ENCODE measurements around the gene MGMT.

MGMT gene

DNA sequence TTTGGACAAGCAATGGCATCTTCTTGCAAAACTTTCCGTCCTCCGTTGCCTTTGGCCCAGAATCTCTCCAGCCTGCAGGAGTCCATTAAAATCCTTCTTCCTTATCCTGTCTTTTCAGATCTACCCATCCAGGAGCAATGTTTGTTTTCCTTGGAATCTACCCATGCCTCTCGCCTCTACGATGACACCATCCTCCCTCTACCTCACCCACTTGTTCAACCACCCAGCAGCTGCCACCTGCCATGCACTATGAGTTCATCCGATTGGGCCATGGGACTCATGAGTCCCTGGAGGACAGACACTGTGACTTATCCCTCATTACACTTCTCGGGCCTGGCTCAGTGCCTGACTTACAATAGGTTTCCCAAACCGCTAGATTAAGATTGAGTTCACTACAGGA is 26.8 kb upstream of the MGMT start:
- Histone ChIP-seq H3K27ac (ENCODE audit: low read depth in 2 of 2, low read length in 2 of 2) (no peak overlapping the region), H3K4me3 (ENCODE audit: low read length in 2 of 2) (no peak overlapping the region), H3K4me1 (ENCODE audit: control insufficient read depth in 2 of 2, insufficient read depth in 2 of 2, low read length in 2 of 2) (no peaks in the 10 kb centered on the region), H3K9me3 (ENCODE audit: control insufficient read depth in 2 of 2, low read length in 2 of 2) (no peaks in the 10 kb centered on the region), H3K9ac (ENCODE audit: low read depth in 1 of 2, low read length in 2 of 2) (no peak overlapping the region), H3K27me3 (ENCODE audit: control insufficient read depth in 2 of 2, insufficient read depth in 2 of 2, low read length in 2 of 2) (no peaks in the 10 kb centered on the region), H3K36me3 (ENCODE audit: control insufficient read depth in 2 of 2, insufficient read depth in 2 of 2, low read length in 2 of 2) (no peaks in the 10 kb centered on the region)

DNA sequence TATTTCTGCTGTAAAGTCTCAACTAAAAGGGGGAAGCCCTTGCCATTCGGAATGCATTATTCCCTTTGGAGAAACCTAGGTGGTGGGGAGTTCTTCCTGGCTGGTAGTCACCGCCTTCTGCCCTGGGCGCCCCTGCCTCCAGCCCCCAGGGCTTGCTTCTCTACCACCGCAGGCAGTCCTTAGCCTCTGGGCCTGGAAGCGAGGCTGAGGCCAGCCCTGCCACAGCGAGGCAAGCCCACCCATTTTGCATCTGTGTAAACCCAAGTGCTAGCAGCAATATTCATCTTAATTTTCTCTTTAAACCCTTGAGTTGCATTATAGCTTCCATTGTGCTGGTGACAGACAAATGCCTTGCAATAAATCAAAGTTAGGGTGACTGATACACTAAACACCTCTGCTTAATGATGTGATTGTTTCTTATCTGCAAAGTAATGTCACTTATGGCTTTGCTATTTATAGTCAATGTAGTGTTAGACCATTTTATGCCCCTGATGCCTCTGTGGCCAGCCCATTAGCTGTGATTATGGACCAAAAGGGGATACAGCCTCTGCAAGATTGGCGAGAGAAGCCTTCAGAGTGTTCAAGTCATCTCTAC is 26.2 kb upstream of the MGMT start:
- no peaks in the 10 kb centered on the region for H3K27me3 ChIP-seq (ENCODE audit: control insufficient read depth in 2 of 2, insufficient read depth in 2 of 2, low read length in 2 of 2)
- H3K4me3 ChIP-seq (ENCODE audit: low read length in 2 of 2): no peak overlapping the region
- no peaks in the 10 kb centered on the region for H3K36me3 ChIP-seq (ENCODE audit: control insufficient read depth in 2 of 2, insufficient read depth in 2 of 2, low read length in 2 of 2)
- H3K27ac ChIP-seq (ENCODE audit: low read depth in 2 of 2, low read length in 2 of 2): no peak overlapping the region
- H3K4me1 ChIP-seq (ENCODE audit: control insufficient read depth in 2 of 2, insufficient read depth in 2 of 2, low read length in 2 of 2): no peaks in the 10 kb centered on the region
- no peak overlapping the region for H3K9ac ChIP-seq (ENCODE audit: low read depth in 1 of 2, low read length in 2 of 2)
- H3K9me3 ChIP-seq (ENCODE audit: control insufficient read depth in 2 of 2, low read length in 2 of 2): no peaks in the 10 kb centered on the region

GRCh38 chr10:129441372-129442009 is 25.6 kb upstream of the MGMT start:
- Histone ChIP-seq H3K4me1 (ENCODE audit: control insufficient read depth in 2 of 2, insufficient read depth in 2 of 2, low read length in 2 of 2) (no peaks in the 10 kb centered on the region), H3K4me3 (ENCODE audit: low read length in 2 of 2) (no peak overlapping the region), H3K27me3 (ENCODE audit: control insufficient read depth in 2 of 2, insufficient read depth in 2 of 2, low read length in 2 of 2) (no peaks in the 10 kb centered on the region), H3K27ac (ENCODE audit: low read depth in 2 of 2, low read length in 2 of 2) (no peak overlapping the region), H3K36me3 (ENCODE audit: control insufficient read depth in 2 of 2, insufficient read depth in 2 of 2, low read length in 2 of 2) (no peaks in the 10 kb centered on the region), H3K9me3 (ENCODE audit: control insufficient read depth in 2 of 2, low read length in 2 of 2) (no peaks in the 10 kb centered on the region), H3K9ac (ENCODE audit: low read depth in 1 of 2, low read length in 2 of 2) (no peak overlapping the region)

- no peaks in the 10 kb centered on the region for H3K36me3 ChIP-seq (ENCODE audit: control insufficient read depth in 2 of 2, insufficient read depth in 2 of 2, low read length in 2 of 2)
- H3K9ac ChIP-seq (ENCODE audit: low read depth in 1 of 2, low read length in 2 of 2): no peak overlapping the region
- no peak overlapping the region for H3K4me3 ChIP-seq (ENCODE audit: low read length in 2 of 2)
- no peaks in the 10 kb centered on the region for H3K9me3 ChIP-seq (ENCODE audit: control insufficient read depth in 2 of 2, low read length in 2 of 2)
- H3K27ac ChIP-seq (ENCODE audit: low read depth in 2 of 2, low read length in 2 of 2): no peak overlapping the region
- H3K27me3 ChIP-seq (ENCODE audit: control insufficient read depth in 2 of 2, insufficient read depth in 2 of 2, low read length in 2 of 2): no peaks in the 10 kb centered on the region
- no peaks in the 10 kb centered on the region for H3K4me1 ChIP-seq (ENCODE audit: control insufficient read depth in 2 of 2, insufficient read depth in 2 of 2, low read length in 2 of 2)
Measured at GRCh38 chr10:129442866-129443265, 24.2 kb upstream of the MGMT start.

GRCh38 chr10:129444359-129444758 is 22.7 kb upstream of the MGMT start:
- Histone ChIP-seq H3K9me3 (ENCODE audit: control insufficient read depth in 2 of 2, low read length in 2 of 2) (no peaks in the 10 kb centered on the region), H3K4me3 (ENCODE audit: low read length in 2 of 2) (no peak overlapping the region), H3K27me3 (ENCODE audit: control insufficient read depth in 2 of 2, insufficient read depth in 2 of 2, low read length in 2 of 2) (no peaks in the 10 kb centered on the region), H3K4me1 (ENCODE audit: control insufficient read depth in 2 of 2, insufficient read depth in 2 of 2, low read length in 2 of 2) (no peaks in the 10 kb centered on the region), H3K27ac (ENCODE audit: low read depth in 2 of 2, low read length in 2 of 2) (no peak overlapping the region), H3K9ac (ENCODE audit: low read depth in 1 of 2, low read length in 2 of 2) (no peak overlapping the region), H3K36me3 (ENCODE audit: control insufficient read depth in 2 of 2, insufficient read depth in 2 of 2, low read length in 2 of 2) (no peaks in the 10 kb centered on the region)

GRCh38 chr10:129445436-129446182 is 21.4 kb upstream of the MGMT start:
- H3K36me3 ChIP-seq (ENCODE audit: control insufficient read depth in 2 of 2, insufficient read depth in 2 of 2, low read length in 2 of 2): no peaks in the 10 kb centered on the region

GRCh38 chr10:129446183-129446581 is 20.9 kb upstream of the MGMT start:
- no peak overlapping the region for H3K9ac ChIP-seq (ENCODE audit: low read depth in 1 of 2, low read length in 2 of 2)
- H3K27ac ChIP-seq (ENCODE audit: low read depth in 2 of 2, low read length in 2 of 2): no peak overlapping the region
- H3K36me3 ChIP-seq (ENCODE audit: control insufficient read depth in 2 of 2, insufficient read depth in 2 of 2, low read length in 2 of 2): no peaks in the 10 kb centered on the region
- no peaks in the 10 kb centered on the region for H3K9me3 ChIP-seq (ENCODE audit: control insufficient read depth in 2 of 2, low read length in 2 of 2)
- H3K4me3 ChIP-seq (ENCODE audit: low read length in 2 of 2): no peak overlapping the region
- no peaks in the 10 kb centered on the region for H3K4me1 ChIP-seq (ENCODE audit: control insufficient read depth in 2 of 2, insufficient read depth in 2 of 2, low read length in 2 of 2)
- H3K27me3 ChIP-seq (ENCODE audit: control insufficient read depth in 2 of 2, insufficient read depth in 2 of 2, low read length in 2 of 2): no peaks in the 10 kb centered on the region

More at GRCh38 chr10:129445436-129446182, 21.4 kb upstream of the MGMT start:
- Histone ChIP-seq H3K9me3 (ENCODE audit: control insufficient read depth in 2 of 2, low read length in 2 of 2) (no peaks in the 10 kb centered on the region), H3K27ac (ENCODE audit: low read depth in 2 of 2, low read length in 2 of 2) (no peak overlapping the region), H3K4me1 (ENCODE audit: control insufficient read depth in 2 of 2, insufficient read depth in 2 of 2, low read length in 2 of 2) (no peaks in the 10 kb centered on the region), H3K9ac (ENCODE audit: low read depth in 1 of 2, low read length in 2 of 2) (no peak overlapping the region), H3K27me3 (ENCODE audit: control insufficient read depth in 2 of 2, insufficient read depth in 2 of 2, low read length in 2 of 2) (no peaks in the 10 kb centered on the region), H3K4me3 (ENCODE audit: low read length in 2 of 2) (no peak overlapping the region)

DNA sequence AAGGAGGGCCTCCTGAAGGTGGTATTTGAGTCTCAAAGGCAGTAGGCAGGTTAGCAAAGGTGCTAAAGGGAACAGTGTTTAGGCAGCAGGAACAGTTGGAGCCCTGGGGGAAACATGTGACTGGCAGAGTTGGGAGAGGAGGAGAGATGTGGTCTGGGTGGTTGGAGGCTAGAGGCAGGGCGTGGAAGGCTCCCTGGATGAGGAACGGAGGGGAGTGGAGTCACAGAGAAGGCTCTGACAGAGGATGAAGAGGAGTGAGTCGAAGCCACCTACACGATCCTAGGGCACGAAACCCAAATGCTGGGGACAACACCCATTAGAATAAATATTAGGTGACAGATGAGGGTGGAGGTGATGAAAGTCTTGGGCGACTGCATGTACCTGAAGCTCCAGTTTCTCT is 19.6 kb upstream of the MGMT start:
- no peaks in the 10 kb centered on the region for H3K27me3 ChIP-seq (ENCODE audit: control insufficient read depth in 2 of 2, insufficient read depth in 2 of 2, low read length in 2 of 2)
- no peak overlapping the region for H3K4me3 ChIP-seq (ENCODE audit: low read length in 2 of 2)
- H3K36me3 ChIP-seq (ENCODE audit: control insufficient read depth in 2 of 2, insufficient read depth in 2 of 2, low read length in 2 of 2): no peaks in the 10 kb centered on the region
- no peak overlapping the region for H3K27ac ChIP-seq (ENCODE audit: low read depth in 2 of 2, low read length in 2 of 2)
- H3K9ac ChIP-seq (ENCODE audit: low read depth in 1 of 2, low read length in 2 of 2): no peak overlapping the region
- no peaks in the 10 kb centered on the region for H3K9me3 ChIP-seq (ENCODE audit: control insufficient read depth in 2 of 2, low read length in 2 of 2)
- no peaks in the 10 kb centered on the region for H3K4me1 ChIP-seq (ENCODE audit: control insufficient read depth in 2 of 2, insufficient read depth in 2 of 2, low read length in 2 of 2)

DNA sequence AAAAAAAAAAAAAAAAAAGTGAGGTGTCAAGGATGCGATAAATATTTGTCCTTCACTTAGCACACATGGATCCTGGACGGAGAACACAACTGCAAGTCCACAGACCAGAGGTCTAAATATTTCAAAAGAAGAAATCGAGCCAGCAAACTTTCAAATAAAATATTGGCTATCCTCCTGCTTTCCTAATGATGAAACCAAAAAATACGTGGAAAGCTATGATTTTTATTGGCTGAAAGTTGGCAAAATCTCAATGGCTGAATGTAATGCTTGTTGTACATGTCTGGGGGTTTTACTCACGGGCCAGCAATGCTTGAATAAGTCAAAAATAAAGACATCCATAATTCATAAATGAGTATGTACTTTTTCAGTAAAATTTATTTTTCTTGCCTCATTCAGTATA is 19.0 kb upstream of the MGMT start:
- no peak overlapping the region for H3K4me3 ChIP-seq (ENCODE audit: low read length in 2 of 2)
- H3K4me1 ChIP-seq (ENCODE audit: control insufficient read depth in 2 of 2, insufficient read depth in 2 of 2, low read length in 2 of 2): no peaks in the 10 kb centered on the region
- no peaks in the 10 kb centered on the region for H3K9me3 ChIP-seq (ENCODE audit: control insufficient read depth in 2 of 2, low read length in 2 of 2)
- no peaks in the 10 kb centered on the region for H3K36me3 ChIP-seq (ENCODE audit: control insufficient read depth in 2 of 2, insufficient read depth in 2 of 2, low read length in 2 of 2)
- no peak overlapping the region for H3K9ac ChIP-seq (ENCODE audit: low read depth in 1 of 2, low read length in 2 of 2)
- H3K27me3 ChIP-seq (ENCODE audit: control insufficient read depth in 2 of 2, insufficient read depth in 2 of 2, low read length in 2 of 2): no peaks in the 10 kb centered on the region
- no peak overlapping the region for H3K27ac ChIP-seq (ENCODE audit: low read depth in 2 of 2, low read length in 2 of 2)

GRCh38 chr10:129448539-129448938 is 18.5 kb upstream of the MGMT start:
- Histone ChIP-seq H3K4me3 (ENCODE audit: low read length in 2 of 2) (no peak overlapping the region), H3K4me1 (ENCODE audit: control insufficient read depth in 2 of 2, insufficient read depth in 2 of 2, low read length in 2 of 2) (no peaks in the 10 kb centered on the region), H3K27ac (ENCODE audit: low read depth in 2 of 2, low read length in 2 of 2) (no peak overlapping the region), H3K36me3 (ENCODE audit: control insufficient read depth in 2 of 2, insufficient read depth in 2 of 2, low read length in 2 of 2) (no peaks in the 10 kb centered on the region), H3K27me3 (ENCODE audit: control insufficient read depth in 2 of 2, insufficient read depth in 2 of 2, low read length in 2 of 2) (no peaks in the 10 kb centered on the region), H3K9ac (ENCODE audit: low read depth in 1 of 2, low read length in 2 of 2) (no peak overlapping the region), H3K9me3 (ENCODE audit: control insufficient read depth in 2 of 2, low read length in 2 of 2) (no peaks in the 10 kb centered on the region)

All from mucosa of rectum (tissue), 2 donors.